Measurements from ENCODE around the gene LCOR. TPM values are rescaled to one million over a fixed set of nuclear protein-coding genes. Genes with fewer than 3 reads are reported as not detected.
"Not testable (repeated sequence)": the region's sequence is repeated elsewhere in the genome, so short reads cannot be mapped to it uniquely, and the experiment has no call there.

Gene LCOR
- total and polyA plus RNA-seq, 8 donors, result 4.5 to 34.2 (median 19.5) TPM

DNA sequence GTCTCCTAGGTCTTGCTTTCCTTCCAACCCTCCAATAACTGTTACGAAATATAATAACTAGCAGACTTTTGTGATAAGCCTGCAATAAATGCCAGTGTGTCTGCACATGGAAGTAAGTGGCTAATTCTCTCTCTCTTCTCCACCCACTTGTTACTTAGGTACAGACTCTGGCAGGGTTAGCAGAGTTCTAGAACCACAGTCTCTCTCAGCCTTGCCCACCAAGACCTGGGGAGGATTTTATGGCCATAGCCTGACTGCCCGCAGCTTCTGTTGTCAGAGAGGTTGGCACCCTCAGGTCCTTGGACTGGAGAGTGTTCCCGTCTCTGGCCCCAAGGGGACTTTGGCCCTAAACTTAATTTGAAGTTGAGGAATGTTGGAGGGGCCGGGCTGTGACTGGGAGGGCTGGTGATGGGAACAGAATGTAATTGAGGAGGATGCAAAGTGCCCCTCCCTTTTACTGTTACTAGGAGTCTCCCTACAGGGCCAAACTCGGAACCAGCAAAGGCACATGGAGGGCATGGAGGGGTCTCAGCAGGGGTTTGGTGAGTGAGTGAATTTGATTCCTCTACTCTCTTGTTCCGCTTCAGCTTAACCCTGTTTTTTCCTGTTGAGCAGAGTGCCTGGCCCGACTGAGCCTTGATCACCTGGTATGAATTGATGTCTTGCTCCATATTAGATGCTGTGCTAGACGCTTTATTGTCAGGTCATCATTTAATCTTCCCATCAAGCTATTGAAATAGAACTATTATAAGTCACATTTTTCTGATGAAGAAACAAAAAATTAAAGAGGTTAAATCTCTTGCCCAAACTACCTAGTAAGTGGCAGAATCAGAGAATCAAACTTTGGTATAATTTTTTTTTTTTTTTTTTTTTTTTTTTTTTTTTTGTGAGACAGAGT, 37.0 kb upstream of the LCOR start:
- H3K27me3 ChIP-seq, result no peaks in the 10 kb centered on the region
- WGBS, 2 donors, result 75 to 76% methylated on average over 8 of the region's 8 CpGs
- ATAC-seq (no peak), DNase-seq (no peak), FAIRE-seq (no peak)
- intact Hi-C loops (cut with DNase I), result no loop called here
- no peaks in the 10 kb centered on the region for H3K36me3 ChIP-seq
- H3K9me3 ChIP-seq, result no peaks in the 10 kb centered on the region
- H3K4me1 ChIP-seq, result no peaks in the 10 kb centered on the region
- H3K4me3 ChIP-seq, result no peak overlapping the region
- no peak overlapping the region for H3K27ac ChIP-seq
- no peak for TF ChIP-seq CTCF (IDR thresholded peaks at IDR 0.05)

DNA sequence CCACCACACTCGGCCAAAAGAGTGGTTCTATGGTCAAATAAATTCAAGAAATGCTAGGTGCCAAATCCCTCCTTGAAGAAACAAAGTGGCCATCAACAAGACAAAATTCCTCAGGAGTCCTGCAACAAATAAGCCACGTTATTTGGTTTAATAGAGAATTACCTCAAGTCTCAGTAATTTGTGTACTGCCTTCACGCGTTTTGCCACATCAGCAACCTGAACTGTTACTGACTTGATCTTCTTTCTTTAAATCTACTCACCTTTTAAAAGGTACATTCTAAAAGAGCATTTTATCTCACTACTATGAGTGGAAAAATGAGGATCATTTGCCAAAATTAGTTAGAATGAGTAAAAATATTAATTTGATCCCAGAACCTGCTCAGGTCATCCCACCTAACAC, 34.6 kb upstream of the LCOR start:
- Histone ChIP-seq H3K4me1 (no peaks in the 10 kb centered on the region), H3K27me3 (no peaks in the 10 kb centered on the region), H3K27ac (no peak overlapping the region), H3K9me3 (no peaks in the 10 kb centered on the region), H3K4me3 (no peak overlapping the region), H3K36me3 (no peaks in the 10 kb centered on the region)
- 85 to 89% methylated on average over 4 of the region's 4 CpGs for WGBS, 2 donors
- DNase-seq (no peak), FAIRE-seq (no peak), ATAC-seq (no peak)
- TF ChIP-seq CTCF (IDR thresholded peaks at IDR 0.05), result no peak
- intact Hi-C loops (cut with DNase I), result no loop called here

DNA sequence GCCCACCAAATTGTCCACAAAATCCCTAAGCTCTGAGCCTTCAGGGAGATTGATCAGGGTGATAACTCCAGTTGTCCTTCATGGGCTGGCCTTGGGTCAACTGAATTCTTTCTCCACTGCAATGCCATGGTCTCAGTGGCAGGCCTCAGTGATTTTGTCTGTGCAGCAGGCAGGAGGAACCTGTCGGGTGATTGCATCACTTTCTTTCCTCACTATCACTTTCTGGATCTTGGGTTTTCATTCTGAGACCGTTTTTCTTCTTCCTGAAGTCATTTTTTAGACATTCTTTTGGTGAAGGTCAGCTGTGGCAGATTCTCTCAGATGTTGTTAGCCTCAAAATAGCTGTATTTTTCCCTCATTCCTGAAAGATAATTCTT, 28.8 kb upstream of the LCOR start:
- intact Hi-C loops (cut with DNase I), result no loop called here
- DNase-seq (no peak), ATAC-seq (no peak), FAIRE-seq (no peak)
- no peak for TF ChIP-seq CTCF (IDR thresholded peaks at IDR 0.05)
- Histone ChIP-seq H3K36me3 (no peaks in the 10 kb centered on the region), H3K4me3 (no peak overlapping the region), H3K9me3 (no peaks in the 10 kb centered on the region), H3K4me1 (no peaks in the 10 kb centered on the region), H3K27ac (no peak overlapping the region), H3K27me3 (no peaks in the 10 kb centered on the region)
- WGBS, 2 donors, result 71 to 78% methylated on average over 2 of the region's 2 CpGs

DNA sequence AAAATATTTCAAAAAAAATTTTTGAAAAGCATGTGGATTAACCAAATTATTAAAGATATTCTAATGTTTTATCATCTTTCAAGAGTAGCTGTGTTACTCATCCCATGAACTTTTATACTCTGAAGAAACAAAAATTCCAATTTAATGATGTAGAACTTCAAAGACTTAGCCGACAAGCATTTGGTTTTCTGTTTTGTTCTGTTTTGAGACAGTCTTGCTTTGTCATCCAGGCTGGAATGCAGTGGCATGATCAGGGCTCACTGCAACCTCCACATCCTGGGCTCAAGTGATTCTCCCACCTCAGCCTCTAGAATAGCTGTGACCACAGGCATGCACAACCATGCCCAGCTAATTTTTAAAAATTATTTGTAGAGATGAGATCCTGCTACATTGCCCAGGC, 17.8 kb upstream of the LCOR start:
- H3K4me1 ChIP-seq, result no peaks in the 10 kb centered on the region
- no peaks in the 10 kb centered on the region for H3K9me3 ChIP-seq
- no peak for DNase-seq
- no peak overlapping the region for H3K27ac ChIP-seq
- ATAC-seq, result no peak
- 53 to 66% methylated on average over 1 of the region's 1 CpG for WGBS, 2 donors
- H3K27me3 ChIP-seq, result no peaks in the 10 kb centered on the region
- H3K4me3 ChIP-seq, result no peak overlapping the region
- intact Hi-C loops (cut with DNase I), result no loop called here
- FAIRE-seq, result no peak
- no peak for TF ChIP-seq CTCF (IDR thresholded peaks at IDR 0.05)
- no peaks in the 10 kb centered on the region for H3K36me3 ChIP-seq

- ATAC-seq; DNase-seq; H3K4me1 ChIP-seq; FAIRE-seq; H3K27me3 ChIP-seq; H3K36me3 ChIP-seq; H3K9me3 ChIP-seq; H3K4me3 ChIP-seq; intact Hi-C loops (cut with DNase I); H3K27ac ChIP-seq: not testable (repeated sequence)
- WGBS, 2 donors, result 89 to 90% methylated on average over 10 to 12 of the region's 12 CpGs
These were observed 13.1 kb upstream of the LCOR start for GRCh38 chr10:96818971-96819370.
